HS-27A (cell line): ENCODE measurements around the gene SEMA3G.

ENCODE experiments used
- DNase-seq: peaks from one replicate; pipeline ENCODE4 v3.0.0-alpha.2; 2012; ENCODE audit warnings: low read depth, missing footprints

The SEMA3G gene

DNA sequence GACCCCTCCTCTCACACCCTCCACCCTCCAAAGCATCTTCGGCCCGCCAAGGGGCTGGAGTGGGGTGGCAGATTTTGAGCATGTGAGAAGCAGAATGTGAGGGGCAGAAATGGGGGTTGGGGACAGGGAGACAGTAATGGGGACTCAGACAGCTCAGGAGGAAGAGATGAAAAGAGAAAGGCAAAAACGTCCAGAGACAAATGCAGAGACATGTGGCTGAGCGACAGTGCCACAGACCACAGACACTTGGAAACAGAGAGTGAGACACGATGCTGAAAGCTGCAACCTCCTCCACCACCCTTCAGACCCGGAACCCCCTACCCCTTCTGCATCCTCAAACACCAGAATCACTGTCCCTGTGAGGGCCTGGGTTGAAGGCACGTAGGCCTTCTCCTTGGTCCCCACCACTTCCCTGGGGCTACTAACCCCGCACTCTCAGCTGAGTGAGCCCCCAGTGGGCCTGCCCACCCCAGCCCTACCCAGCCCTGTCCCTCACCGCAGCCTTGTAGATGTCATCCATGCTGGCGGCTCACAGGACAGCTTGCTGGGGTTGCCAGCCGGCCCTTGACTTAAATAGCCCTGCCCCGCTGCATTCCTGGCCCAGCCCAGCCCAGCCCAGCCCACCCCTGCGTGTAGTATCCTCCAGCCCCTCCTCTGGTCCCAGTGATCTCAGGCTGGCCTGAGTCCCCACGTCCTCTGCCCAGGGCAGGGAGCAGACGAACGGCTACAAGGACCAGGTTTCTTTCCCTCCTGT lies 8.8 kb upstream of the SEMA3G start, which contains the start of gene TNNC1:
TSS of gene TNNC1 (minus strand) at position 546 of the 754 bp plus-strand sequence. CDS start at position 520, 26 bp downstream.
- no peak for DNase-seq

DNA sequence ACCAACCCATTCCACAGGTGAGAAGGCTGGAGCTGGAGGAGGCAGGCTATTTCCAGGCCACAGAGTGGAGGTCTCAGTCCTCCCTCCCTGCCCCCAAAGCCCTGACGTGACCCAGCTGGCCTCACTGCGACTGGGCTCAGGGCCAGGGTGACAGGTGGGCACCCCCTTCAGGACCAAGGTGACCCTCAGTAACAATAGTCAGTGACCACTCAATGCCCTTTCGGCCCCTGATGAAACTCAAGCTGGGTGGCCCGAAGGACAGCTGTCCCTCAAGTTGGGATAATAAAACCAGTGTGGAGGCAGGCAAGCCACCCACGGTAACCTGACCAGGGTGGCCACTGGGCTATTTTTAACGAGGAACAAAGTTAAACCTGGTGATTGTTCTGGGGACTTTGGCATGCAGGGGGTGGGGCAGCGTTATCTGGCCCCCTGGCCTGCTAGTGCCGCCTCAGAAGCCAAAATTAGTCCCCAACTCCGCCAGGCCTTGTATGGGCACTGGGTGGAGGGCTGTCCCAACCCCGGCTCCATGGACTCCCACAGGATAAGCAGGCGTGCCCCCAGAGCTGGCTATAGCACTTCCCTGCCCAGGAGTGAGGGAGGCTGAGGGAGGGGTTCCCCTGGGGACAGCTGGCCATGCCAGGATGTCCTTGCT lies 7.8 kb upstream of the SEMA3G start:
- DNase-seq = no peak

DNA sequence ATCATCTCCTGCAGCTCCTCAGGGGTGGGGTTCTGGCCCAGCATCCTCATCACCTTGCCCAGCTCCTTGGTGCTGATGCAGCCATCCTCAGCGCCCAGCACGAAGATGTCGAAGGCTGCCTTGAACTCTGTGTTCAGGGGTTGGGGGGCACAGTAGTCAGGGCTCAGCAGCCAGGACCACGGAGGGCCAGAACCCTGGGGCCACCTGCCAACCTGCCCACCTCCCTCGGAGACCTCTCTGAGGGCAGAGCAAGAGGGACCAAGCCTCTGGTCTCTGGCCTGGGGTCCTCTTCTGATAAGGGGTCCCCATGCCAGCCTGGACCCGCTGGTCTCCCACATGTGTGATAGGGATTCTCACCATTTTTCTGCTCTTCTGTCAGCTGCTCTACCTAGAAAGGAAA lies 7.2 kb upstream of the SEMA3G start:
- DNase-seq = no peak

DNA sequence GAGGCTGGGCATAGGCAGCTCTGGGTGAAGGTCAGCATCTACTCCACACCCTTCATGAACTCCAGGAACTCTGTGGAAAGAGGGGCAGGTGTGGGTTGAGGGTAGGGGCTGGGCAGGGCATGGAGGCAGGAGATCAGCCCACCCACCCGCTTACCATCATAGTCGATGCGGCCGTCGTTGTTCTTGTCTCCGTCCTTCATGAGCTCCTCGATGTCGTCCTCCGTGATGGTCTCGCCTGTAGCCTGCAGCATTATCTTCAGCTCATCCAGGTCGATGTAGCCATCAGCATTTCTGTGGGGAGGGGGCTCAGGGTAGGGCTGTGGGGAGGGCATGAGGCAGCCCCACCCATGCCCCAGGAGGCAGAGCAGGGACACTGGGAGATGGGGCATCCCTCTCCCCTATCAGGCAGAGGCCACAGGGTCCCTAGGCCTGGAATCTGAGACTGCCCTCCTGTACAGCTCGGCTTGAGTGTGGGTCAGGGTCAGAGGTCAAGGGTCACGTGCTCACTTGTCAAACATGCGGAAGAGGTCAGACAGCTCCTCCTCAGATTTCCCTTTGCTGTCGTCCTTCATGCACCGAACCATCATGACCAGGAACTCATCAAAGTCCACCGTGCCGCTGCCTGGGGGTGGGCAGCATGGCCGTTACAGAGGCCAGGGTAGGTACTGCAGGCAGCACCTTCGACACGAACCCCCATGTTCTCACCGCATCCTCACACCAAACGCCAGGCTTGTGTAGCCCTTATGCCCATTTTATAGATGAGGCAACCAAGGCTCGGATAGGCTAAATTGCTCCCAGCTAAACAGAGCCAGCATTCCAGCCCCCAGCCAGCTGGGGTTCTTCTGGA lies 6.6 kb upstream of the SEMA3G start:
- DNase-seq = no peak

DNA sequence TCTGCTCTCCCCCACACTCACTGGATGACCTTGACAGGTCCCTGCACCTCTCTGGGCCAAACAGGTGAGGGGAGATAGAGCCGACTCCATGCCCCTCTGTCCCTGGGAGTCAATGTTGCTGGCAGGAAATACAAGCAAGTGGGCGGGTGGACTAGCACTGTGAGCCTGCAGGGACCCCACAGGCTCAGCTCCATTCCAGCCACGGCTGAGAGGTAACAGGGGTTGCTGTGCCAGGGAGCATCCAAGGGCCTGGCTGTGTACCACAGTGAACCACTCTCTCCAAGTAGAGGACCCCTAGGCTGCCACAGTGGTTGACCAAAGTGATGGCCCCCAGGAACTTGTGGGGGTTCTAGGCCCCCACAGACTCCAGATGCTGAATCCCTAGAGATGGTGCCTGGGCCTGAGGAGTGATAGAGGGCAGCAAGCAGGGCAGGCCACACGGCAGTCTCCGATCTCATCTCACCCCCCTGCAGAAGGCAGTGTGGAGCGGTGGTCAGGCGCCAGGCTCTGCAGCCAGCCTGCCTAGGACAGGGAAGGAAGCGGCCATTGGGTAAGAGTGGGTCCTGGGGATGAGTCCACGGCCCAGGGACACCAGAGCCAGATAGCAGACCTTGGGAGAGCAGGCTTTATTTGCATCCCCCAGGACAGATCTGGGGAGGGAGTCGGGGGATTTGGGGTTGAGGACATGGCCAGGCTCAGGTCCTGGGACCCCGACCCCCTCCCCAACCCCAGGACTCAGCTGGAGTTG lies 5.8 kb upstream of the SEMA3G start:
- no peak for DNase-seq

DNA sequence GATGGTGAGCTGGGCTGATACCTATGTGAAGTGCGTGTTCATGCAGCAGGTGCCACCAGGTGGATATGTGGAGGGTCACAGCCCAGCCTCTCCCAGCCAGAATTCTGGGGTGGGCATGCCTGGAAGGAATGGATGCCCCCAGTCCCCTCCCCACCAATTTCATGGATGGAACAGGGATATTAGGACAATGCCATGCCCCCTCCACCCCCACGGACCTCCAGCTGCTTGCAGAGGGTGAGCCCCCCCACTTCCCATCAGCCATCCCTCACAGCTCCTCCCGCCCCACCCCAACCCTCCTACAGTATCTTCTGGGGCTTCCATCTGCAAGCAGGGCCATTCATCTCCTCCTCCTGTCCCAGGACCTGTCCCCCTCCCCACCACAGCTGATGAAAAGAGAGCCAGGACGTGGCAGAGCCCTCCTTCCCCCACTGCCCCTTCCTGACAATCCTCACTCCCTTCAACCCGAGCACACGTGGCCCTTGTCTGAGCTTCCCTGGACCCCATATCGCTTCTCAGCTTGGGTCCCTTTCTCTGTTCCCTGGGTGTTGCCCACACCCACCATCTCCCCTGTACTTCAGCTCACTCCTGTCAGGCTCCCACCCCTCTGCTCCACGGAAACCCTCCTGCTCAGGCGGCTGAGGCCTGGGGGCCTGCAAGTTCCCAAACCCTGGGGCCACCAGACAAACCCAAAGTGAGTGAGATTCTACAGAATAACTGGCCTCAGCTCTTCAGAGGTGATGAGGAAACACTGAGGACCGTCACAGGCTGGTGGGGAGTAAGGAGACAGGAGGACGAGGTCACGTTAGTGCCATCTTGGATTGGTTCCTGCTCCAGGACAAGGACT lies 2.8 kb upstream of the SEMA3G start:
- no peak for DNase-seq

DNA sequence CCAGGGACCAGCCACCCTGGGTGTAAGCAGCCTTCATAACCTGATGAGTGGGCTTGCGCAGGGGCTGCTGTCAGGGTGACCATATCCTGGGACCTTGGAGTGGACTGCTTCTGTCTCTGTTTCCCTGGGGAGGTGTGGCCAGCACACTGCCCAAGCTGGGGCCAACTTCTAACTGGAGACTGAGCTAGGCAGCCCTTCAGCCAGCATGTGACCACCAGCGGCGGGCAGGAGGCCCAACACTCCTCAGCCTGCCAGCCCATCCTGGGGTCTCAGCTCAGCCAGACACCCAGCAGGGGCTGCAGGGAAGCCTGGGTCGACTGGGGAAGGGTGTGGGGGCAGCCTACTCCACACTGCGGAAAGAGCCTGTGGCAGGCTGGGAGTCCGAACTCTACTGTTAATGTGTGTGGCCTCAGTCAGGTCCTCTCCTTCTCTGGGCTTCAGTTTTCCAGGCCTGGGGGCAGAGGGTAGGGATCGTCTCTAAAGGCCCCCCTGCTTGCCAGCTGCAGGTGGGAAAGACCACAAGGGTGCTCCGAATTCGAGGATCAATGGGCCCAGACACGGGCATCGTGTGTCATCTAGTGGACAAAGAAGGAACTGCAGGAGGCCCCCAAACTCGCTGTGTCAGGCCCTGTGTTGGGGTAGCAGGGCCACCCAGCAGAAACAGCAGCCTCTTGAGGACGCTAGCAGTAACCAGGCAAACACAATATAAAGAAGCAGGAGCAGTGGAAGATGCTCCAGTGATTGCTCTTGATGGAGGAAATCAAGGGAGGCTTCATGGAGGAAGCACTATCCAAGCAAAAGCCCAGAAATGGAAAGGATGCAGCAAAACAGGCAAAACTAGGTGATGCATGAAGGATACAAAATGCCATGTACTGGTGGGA lies 2.0 kb upstream of the SEMA3G start:
- DNase-seq = no peak

DNA sequence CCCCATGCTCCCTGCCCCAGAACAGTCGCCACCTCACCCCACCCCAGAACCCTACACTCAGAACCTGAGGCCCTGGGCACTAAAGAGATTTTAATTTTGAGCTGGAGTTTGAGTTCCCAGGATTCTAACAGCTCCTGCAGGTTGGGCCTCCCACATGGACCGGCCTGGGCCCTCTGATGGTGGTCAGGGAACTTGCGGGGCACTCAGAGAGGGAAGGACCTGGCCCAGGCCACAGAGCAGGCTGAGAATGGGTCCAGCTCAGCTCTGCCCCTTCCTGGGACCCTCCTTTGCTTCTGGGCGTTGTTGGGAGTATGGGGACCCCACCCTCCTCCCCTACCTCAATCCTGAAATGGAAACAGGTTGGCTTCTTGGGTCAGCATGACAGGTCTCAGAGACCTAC lies 1.1 kb upstream of the SEMA3G start:
- DNase-seq = no peak

DNA sequence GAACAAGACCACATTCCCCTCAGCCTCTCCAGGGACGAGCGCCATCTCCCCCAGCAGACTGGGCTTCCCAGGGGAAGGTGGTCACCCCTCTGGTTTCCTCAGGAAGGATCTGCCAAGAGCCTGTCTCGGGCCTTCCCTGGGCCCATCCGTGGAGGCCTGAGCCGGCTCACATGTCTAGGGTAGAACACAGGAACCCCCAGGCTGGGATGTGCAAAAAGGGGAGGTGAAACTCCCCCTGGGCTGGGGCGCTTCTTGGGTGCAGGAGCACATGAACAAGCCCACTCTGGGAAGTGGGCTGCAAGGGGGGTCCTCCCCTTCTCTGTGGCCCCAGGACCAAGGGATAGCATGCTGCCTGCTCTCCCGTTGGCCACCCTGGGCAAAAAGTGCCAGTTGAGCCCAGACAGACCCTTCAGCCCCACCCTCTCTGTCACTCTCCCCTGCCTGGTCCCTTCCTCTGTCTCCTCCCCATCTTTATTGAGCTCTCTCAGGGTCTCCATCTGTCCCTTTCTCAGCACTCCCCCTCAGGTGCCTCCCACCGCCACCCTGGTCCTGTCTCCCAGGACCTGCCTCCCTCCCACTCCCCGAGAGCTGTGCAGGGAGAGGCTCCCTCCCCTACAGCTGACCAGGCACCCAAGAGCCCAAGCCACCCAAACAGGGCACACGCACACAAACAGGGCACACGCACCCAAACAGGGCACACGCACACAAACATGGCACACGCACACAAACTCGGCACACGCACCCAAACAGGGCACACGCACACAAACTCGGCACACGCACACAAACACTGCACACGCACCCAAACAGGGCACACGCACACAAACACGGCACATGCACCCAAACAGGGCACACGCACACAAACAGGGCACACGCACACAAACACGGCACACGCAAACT lies 864 bp downstream of the SEMA3G start:
- DNase-seq = no peak

DNA sequence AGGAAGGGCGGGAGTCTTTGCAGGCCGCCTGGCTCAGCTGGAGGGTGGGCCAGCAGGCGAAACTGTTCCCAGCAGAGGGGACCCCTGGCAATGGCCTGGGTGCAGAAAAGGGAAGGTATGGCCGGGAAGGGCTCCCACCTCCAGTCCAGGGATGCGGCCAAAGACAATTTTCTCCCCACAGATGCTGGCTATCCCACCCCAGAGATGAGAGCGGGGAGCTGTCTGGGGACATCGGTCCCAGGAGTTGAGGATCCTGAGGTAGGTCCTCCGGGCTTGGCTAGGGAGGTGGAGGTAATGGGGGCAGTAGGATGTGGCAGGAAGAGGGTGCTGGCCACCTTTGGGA lies 1.7 kb downstream of the SEMA3G start:
- no peak for DNase-seq

DNA sequence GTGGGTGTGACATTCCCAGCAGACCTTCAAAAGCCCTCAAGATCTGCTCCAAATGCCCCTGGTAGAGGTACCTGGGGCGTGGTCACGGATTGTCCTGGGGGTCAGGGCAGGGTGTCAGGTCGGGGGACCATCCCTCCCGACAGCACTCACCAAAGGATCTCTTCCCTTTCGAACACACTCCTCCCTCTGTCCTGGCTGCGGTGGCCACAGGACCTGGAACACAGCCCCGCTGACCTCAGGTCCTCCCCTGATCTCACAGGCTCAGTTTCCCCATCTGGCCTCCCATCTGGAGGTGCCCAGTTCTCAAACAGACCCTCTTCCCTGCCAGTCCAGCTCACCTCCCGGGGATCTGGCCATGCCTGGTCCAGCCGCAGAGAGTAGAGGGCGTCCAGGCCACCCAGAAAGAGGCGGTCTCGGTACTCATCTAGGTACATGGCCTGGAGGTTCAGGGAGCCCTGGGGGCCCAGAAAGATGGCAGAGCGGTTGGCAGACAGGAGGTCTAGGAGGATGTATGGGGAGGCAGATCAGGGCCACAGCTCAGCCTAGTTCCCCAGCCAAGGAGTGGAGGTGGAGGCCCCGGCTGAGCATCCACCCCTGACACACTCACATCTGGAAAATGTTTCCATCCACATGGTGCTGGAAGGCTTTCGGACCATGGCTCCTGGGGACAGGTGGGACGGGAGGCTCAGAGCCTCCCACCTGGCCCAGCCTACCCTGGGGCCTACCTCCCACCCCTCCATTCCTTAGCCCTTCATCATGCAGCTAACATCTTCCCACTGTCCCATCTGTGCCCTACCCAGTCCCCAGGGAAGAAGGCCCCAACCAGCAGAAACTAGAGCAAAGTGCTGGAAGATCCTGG lies 2.3 kb downstream of the SEMA3G start:
- no peak for DNase-seq

DNA sequence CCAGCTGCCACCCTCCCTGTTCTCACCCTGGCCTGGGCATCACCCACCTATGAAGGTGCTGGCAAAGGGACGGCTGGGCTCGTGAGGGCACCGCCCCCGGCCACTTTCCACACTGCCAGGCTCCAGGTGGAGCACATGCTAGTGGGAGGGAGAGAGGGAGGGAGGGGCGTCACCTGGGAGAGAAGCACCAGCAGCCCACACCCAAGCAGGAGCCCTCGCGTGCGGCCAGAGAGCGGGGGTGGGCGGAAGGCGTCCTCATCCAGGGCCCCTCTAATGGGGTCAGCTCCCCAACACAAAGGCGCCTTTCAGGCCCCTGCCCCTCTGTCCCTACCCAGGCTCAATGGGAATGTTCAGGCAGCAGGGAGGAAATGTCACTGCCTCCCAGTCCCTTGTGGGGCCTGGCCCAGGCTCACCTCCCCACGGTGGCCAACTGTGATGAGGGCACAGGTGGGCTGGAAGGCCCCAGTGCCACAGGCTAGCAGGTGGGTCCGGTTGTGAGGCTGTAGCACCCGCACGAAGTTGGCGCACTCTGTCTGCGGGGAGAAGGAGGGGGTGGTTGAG lies 3.1 kb downstream of the SEMA3G start:
- no peak for DNase-seq

DNA sequence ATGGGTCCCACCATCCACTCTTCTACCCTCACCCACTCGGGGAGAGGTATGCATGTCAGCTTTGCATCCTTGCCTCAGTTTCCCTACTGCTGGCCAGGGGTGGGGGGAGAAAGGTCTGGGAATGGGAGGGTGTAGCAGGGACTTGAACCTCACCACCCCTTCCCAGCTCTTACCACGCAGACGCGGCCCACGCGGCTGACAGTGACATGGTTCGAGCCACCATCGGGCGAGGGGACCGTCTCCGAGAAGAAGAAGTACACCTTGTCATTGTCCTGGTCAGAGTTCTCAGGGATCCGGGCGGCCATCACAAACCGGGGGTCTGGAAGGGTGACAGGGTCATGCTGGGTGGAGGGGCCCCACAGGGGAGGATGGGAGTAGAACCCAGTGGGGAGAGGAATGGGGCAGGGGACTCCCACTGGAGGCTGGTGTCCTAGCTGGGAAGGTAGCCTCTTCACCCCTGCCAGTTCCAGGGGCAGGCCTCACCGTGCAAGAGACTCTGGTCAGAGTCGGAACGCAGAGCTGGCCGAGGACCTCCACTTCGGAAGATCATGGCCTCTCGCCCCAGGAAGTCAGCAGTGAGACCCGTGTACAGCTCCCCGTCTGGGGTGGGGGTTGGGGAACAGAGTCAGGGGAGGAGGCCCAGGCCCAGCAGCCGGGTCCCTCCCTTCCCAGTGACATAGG lies 3.7 kb downstream of the SEMA3G start:
- no peak for DNase-seq

DNA sequence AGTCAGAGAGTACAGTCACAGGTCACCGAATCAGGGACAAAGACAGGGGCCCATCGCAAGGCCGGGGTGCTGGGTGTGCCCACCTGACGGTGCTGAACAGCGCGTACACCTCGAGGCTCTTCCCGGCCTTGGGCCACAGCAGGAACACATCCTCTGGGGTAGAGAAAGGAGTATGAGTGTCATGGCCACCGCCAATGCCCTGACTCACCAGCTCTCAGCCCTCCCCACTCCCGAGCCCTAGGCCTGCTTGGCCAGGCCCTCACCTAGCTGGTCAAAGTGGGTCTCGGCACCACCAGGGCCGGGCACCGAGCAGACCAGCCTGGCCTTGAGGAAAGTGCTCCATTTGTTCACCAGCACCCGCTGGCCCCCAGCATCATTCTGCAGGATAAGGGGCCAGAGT lies 4.2 kb downstream of the SEMA3G start:
- DNase-seq = no peak

DNA sequence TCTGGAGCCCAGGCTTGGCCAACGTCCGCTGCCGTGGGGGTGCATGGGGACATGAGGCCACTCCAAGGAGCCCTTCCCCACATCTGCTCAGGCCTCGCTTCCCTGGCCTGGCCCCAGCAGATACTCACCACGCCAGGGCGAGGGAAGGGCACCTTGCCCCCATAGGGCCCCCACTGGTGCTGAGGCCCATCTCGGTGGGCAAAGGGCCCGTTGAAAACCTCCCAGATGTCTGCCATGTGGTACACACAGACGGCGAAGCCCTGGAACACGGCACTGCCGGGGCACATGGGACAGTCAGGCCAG lies 4.7 kb downstream of the SEMA3G start:
- no peak for DNase-seq

DNA sequence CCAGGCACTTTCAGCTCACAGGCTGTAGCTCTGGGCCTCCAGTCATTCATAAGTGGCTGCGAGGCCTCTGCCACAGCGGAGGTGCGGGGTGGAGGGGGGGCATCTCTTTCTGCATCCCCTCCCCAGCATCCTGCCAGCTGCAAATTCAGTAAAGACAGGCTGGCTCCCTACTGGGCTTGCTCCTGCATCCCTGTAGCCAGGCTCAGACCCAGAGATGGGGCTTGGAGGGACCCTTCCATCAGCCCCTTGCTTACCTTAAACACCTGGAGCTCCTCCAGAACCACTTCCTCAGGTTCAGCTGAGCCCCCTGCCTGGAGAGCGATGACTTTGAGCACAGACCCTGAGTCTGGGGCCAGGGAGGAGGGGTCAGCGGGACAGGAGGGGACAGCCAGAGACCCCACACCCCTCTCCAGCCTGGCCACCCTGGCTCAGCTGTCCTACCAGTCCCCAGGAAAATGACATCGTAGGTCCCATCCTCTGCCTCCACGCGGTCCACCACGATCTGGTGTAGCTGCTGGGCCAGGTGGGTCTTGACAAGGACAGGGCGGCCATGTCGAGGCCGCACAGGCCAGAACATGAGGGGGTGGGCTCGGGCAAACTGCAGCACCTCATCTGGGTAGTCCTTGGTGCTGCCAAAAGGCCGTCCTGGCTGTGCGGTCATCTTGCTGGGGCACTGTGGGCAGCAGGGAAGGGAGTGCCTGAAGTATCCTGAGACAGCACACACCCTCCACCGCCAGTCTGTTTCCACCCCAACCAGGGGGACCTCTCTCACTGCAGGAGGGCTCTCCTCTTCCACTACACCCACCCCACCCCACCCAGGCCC lies 5.3 kb downstream of the SEMA3G start:
- DNase-seq = no peak
